ENCODE data around the gene SPEM1.

- TF ChIP-seq CTCF (IDR thresholded peaks at IDR 0.05) (no peak), POLR2A (IDR thresholded peaks at IDR 0.05) (no peak)
These were observed 3.6 kb downstream of the SPEM1 start for GRCh38 chr17:7423679-7424078.
